SK-N-SH treated with all-trans-retinoic acid at 6 μM for 48 hours (cell line): ENCODE measurements around the gene BTNL3.

Experiments
- ATAC-seq: fragments of 200-7000 bp; cut with Tn5 transposase; 3 replicates; pipeline ENCODE4 v1.9.1; 2020; ENCODE audit warnings: mild to moderate bottlenecking, moderate library complexity
- ARNTL ChIP-seq: fragments of 450-650 bp; formaldehyde crosslinking; IDR thresholded peaks from 2 replicates; pipeline ENCODE4 v1.5.0; 2020; ENCODE audit warnings: low read depth, mild to moderate bottlenecking, moderate library complexity, borderline replicate concordance
- BACH2 ChIP-seq: fragments of 250-450 bp; sonication (Bioruptor Pico); IDR thresholded peaks from 2 replicates; pipeline ENCODE4 v1.9.0; 2021; ENCODE audit warnings: mild to moderate bottlenecking, borderline replicate concordance
- CREB5 ChIP-seq: fragments of 250-450 bp; sonication (Bioruptor Pico); IDR thresholded peaks from 2 replicates; pipeline ENCODE4 v1.5.1; 2020; ENCODE audit warnings: low read depth, mild to moderate bottlenecking, moderate library complexity
- CSDC2 ChIP-seq: fragments of 250-450 bp; sonication (Bioruptor Pico); IDR thresholded peaks from 2 replicates; pipeline ENCODE4 v1.5.0; 2020; ENCODE audit warnings: mild to moderate bottlenecking, moderate library complexity
- CSRNP3 ChIP-seq: fragments of 250-450 bp; sonication (Bioruptor Pico); IDR thresholded peaks from 2 replicates; pipeline ENCODE4 v1.5.1; 2021; ENCODE audit warnings: mild to moderate bottlenecking, moderate library complexity
- ESRRG ChIP-seq: fragments of 250-450 bp; sonication (Bioruptor Pico); IDR thresholded peaks from 2 replicates; pipeline ENCODE4 v1.6.1; 2021; ENCODE audit warnings: mild to moderate bottlenecking
- ISL1 ChIP-seq: fragments of 250-450 bp; sonication (Bioruptor Pico); IDR thresholded peaks from 2 replicates; pipeline ENCODE4 v2.1.2; 2022; ENCODE audit warnings: mild to moderate bottlenecking, moderate library complexity
- OSR1 ChIP-seq: fragments of 250-450 bp; sonication (Bioruptor Pico); IDR thresholded peaks from 2 replicates; pipeline ENCODE4 v1.8.0; 2022; ENCODE audit warnings: moderate library complexity, mild to moderate bottlenecking, inconsistent platforms
- PATZ1 ChIP-seq: fragments of 250-450 bp; sonication (Bioruptor Pico); IDR thresholded peaks from 2 replicates; pipeline ENCODE4 v1.8.0; 2020; ENCODE audit warnings: mild to moderate bottlenecking, moderate library complexity, borderline replicate concordance
- POU6F1 ChIP-seq: fragments of 250-450 bp; sonication (Bioruptor Pico); IDR thresholded peaks from 2 replicates; pipeline ENCODE4 v1.8.0; 2021; ENCODE audit warnings: low read depth, mild to moderate bottlenecking, moderate library complexity, borderline replicate concordance
- RARB ChIP-seq: fragments of 250-450 bp; sonication (Bioruptor Pico); IDR thresholded peaks from 2 replicates; pipeline ENCODE4 v1.8.0; 2021; ENCODE audit warnings: mild to moderate bottlenecking, moderate library complexity
- SNAI2 ChIP-seq: fragments of 250-450 bp; sonication (Bioruptor Pico); IDR thresholded peaks from 2 replicates; pipeline ENCODE4 v1.5.0; 2020; ENCODE audit warnings: mild to moderate bottlenecking, moderate library complexity
- TCF4 ChIP-seq: fragments of 250-450 bp; sonication (Bioruptor Pico); IDR thresholded peaks from 2 replicates; pipeline ENCODE4 v1.8.0; 2021; ENCODE audit warnings: mild to moderate bottlenecking, moderate library complexity, borderline replicate concordance
- TOX ChIP-seq: fragments of 250-450 bp; sonication (Bioruptor Pico); IDR thresholded peaks from 2 replicates; pipeline ENCODE4 v1.8.0; 2021; ENCODE audit warnings: mild to moderate bottlenecking, moderate library complexity, borderline replicate concordance
- TSHZ2 ChIP-seq: fragments of 250-450 bp; sonication (Bioruptor Pico); IDR thresholded peaks from 2 replicates; pipeline ENCODE4 v1.5.0; 2020; ENCODE audit warnings: mild to moderate bottlenecking, moderate library complexity
- ZC3H10 ChIP-seq: fragments of 250-450 bp; sonication (Bioruptor Pico); IDR thresholded peaks from 2 replicates; pipeline ENCODE4 v1.5.1; 2021; ENCODE audit warnings: mild to moderate bottlenecking, moderate library complexity
- ZFP3 ChIP-seq: fragments of 250-450 bp; sonication (Bioruptor Pico); IDR thresholded peaks from 2 replicates; pipeline ENCODE4 v1.5.0; 2020; ENCODE audit warnings: mild to moderate bottlenecking, moderate library complexity
- ZFP30 ChIP-seq: fragments of 450-650 bp; formaldehyde crosslinking; IDR thresholded peaks from 2 replicates; pipeline ENCODE4 v1.5.0; 2022; ENCODE audit warnings: mild to moderate bottlenecking, moderate library complexity
- ZNF565 ChIP-seq: fragments of 450-650 bp; formaldehyde crosslinking; conservative IDR thresholded peaks from 2 replicates; pipeline ENCODE4 v1.5.0; 2020; ENCODE audit warnings: low read depth, mild to moderate bottlenecking, moderate library complexity
- ZNF70 ChIP-seq: fragments of 450-650 bp; formaldehyde crosslinking; IDR thresholded peaks from 2 replicates; pipeline ENCODE4 v1.5.0; 2020; ENCODE audit warnings: mild to moderate bottlenecking, moderate library complexity
- ZNF8 ChIP-seq: fragments of 450-650 bp; formaldehyde crosslinking; IDR thresholded peaks from 2 replicates; pipeline ENCODE4 v1.5.0; 2020; ENCODE audit warnings: mild to moderate bottlenecking, moderate library complexity

BTNL3 gene

GRCh38 chr5:181051841-181052671 lies 63.4 kb downstream of the BTNL3 start:
- ATAC-seq, result no peak
- TF ChIP-seq ZFP3 (CRISPR knock-in tag), result no peak
- TF ChIP-seq OSR1 (CRISPR knock-in tag), result no peak
- TF ChIP-seq ZFP30, result no peak
- TF ChIP-seq CSRNP3, result no peak
- no peak for TF ChIP-seq ZNF565 (CRISPR knock-in tag)
- no peak for TF ChIP-seq TCF4
- no peak for TF ChIP-seq ESRRG (CRISPR knock-in tag)
- TF ChIP-seq PATZ1 (CRISPR knock-in tag), result no peak
- TF ChIP-seq ARNTL (CRISPR knock-in tag), result no peak
- TF ChIP-seq CSDC2 (CRISPR knock-in tag), result no peak
- TF ChIP-seq TOX, result no peak
- no peak for TF ChIP-seq SNAI2 (CRISPR knock-in tag)
- TF ChIP-seq CREB5, result no peak
- TF ChIP-seq POU6F1 (CRISPR knock-in tag), result no peak
- TF ChIP-seq TSHZ2 (CRISPR knock-in tag), result no peak
- TF ChIP-seq ZC3H10 (CRISPR knock-in tag), result no peak
- no peak for TF ChIP-seq ZNF8
- no peak for TF ChIP-seq RARB (CRISPR knock-in tag)
- TF ChIP-seq ISL1 (CRISPR knock-in tag), result no peak
- TF ChIP-seq ZNF70 (CRISPR knock-in tag), result no peak

GRCh38 chr5:181052672-181053487 lies 64.2 kb downstream of the BTNL3 start:
- no peak for TF ChIP-seq ZNF565 (CRISPR knock-in tag)
- no peak for TF ChIP-seq RARB (CRISPR knock-in tag)
- TF ChIP-seq BACH2 (CRISPR knock-in tag), result no peak
- TF ChIP-seq POU6F1 (CRISPR knock-in tag), result no peak
- no peak for TF ChIP-seq ZNF70 (CRISPR knock-in tag)
- TF ChIP-seq CREB5, result no peak
- peak; percentile 16; the same call in 2 of the 3 replicates for ATAC-seq
